HT-29 (cell line): ENCODE measurements around the gene CWC27. TPM values are rescaled to one million over a fixed set of nuclear protein-coding genes. Genes with fewer than 3 reads are reported as not detected.
"Not testable (repeated sequence)": the region's sequence is repeated elsewhere in the genome, so short reads cannot be mapped to it uniquely, and the experiment has no call there.

ENCODE experiments used
- DNase-seq: peaks from one replicate; pipeline ENCODE4 v3.0.0-alpha.2; 2015; ENCODE audit warnings: low spot score
- total RNA-seq: library from RNA; depleted of rRNA; stranded (reverse); fragments of >200 nt; shearing (Covaris generic); gene quantifications from 2 replicates; pipeline ENCODE4 v1.2.3, GENCODE V29; 2014

The CWC27 gene
- total RNA-seq, 1 experiment from 2014 or later, result 10.8 TPM

DNA sequence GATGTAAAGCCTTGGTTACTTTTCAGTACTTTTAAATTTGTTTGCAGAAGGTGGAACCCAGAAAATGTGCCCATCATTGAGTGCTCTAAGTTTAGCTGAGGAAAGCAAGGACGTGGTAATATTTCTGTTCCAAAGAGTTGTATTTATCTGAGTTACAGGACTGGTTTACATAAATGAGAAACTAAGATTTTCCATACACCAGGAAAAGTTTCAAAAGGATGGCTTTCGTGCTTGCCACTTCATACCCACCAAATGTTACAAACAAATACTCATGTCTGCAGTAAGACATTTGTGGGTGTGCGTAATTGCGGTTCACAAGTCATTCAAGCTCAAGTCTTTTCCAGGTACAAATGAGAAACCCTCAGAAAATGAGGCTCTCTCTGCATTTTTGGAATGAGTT is 68.1 kb downstream of the CWC27 start:
- no peak for DNase-seq

DNA sequence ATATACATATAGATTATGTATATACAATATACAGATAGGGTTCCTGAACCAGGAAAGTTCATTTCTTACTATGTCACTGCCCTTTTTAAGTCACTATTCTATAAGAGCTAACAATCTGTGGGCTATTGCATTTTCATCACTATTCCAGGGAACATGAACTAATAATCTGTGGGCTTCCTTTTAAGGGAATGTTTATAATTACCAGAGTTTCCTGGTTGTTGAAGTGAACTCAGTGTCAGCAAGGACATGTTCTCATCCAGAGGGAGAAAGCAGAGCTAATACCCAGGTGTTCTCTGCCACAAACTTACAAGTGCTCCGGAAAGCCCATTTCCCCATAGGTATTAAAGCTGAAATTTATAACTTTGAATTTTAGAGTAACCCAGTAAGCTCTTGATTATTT is 69.6 kb downstream of the CWC27 start:
- DNase-seq, result no peak

DNA sequence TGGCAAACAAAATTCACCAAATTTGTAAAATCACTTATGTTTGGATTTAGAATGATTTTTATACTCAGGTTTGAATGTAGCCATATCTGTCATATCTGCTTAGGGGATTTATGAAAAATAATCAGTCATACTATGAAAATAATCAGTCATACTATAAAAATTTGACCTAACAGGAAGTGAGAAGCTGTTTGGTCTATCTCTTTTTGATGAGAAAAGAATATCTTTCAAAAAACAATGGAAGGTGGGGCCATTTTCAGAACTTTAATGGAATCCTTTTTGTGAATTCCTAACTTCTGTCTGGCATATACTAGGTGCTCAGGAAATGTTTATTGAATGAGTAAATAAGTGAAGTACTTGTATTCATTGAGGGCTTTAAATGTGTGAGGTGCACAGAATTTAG is 70.1 kb downstream of the CWC27 start:
- DNase-seq, result no peak

- DNase-seq, result no peak
Observed at GRCh38 chr5:64839936-64840335, 71.2 kb downstream of the CWC27 start.

DNA sequence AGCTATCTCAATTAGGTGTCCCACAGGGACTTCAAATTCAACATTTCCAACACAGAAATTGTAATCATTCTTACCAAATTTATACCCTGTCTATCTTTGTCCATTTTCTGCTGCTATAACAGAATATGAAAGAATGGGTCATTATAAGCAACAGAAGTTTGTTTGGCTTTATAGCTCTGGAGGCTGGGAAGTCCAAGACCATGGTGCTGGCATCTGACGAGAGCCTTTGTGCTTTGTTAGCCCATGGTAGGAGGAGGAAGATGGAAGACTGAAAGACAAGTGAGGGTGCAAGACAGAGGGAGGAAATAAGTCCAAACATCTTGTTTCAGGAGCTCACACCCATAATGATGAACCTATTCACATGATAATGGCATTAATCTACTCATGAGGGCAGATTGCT is 72.2 kb downstream of the CWC27 start:
- no peak for DNase-seq

DNA sequence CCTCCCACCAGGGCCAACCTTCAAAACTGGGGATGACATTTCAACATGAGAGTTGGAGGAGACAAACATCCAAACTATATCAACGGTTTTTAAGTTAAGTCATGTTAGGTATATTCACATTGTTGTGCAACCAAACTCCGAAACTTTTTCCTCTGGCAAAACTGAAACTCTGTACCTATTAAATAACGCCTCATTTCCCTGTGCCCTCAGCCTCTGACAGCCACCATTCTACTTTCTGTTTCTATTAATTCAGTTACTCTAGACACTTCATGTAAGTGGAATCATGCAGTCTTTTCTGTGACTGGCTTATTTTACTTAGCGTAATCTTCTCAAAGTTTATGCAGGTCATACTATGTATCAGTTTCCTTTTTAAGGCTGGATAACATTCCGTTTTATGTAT is 85.0 kb downstream of the CWC27 start:
- no peak for DNase-seq

DNA sequence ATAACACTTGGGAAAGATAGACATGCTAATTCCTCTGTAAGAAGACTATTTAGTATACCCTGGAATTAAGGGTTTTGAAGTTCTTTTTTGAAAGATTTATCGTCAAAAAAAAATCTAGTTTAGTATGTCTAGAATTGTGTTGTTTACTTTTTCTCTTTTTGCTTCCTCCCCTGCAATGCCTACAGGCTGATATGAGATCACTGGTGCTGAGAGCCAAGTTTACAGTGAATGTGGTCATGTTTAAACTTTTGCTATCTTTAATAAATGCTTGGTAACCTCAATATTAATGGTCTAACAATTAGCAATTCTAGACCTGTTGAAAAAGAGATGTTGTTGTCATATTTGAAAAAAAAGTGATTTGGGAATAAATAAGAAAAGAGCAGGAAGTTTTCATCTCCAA is 86.1 kb downstream of the CWC27 start:
- DNase-seq, result no peak

GRCh38 chr5:64859881-64860280 is 91.2 kb downstream of the CWC27 start:
- no peak for DNase-seq

DNA sequence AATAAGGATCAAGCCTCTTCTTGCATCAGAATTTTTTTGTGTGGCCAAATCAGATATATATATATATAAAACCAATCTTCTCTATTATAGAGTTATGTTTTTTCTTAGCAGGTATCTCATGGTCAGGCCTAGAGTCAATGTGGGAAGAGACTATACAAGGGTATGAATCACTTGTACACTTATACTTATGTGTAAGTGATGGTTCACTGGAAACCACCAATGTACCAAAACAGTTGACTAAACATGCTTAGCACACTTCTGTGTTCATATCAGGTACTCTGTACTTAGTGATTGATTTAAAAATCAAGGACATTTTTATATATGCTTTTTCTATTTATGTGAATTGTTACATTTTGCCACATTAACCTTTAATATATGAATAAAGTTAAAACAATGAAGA is 92.6 kb downstream of the CWC27 start:
- no peak for DNase-seq

- DNase-seq, result no peak
Observed at GRCh38 chr5:64864171-64864570, 95.4 kb downstream of the CWC27 start.

DNA sequence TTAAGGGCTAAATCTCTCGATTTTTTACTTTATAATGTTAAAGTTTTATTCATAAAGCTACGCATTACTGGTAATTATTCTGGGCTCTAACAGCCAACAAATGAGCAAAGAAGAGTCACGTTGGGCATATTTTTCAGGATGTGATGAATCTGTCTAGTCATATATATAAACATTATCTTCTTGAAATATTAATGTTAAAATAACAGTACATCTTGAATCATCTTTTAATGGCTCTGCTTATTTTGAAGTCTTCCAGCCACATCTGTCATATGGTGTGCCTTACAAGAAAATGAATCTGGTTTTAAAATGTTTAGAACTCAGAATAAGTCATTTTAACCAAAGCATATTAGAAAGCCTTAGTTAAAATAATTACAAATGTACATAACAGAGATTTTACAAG is 96.9 kb downstream of the CWC27 start:
- no peak for DNase-seq

- peak; percentile 22 for DNase-seq
Observed at GRCh38 chr5:64869419-64869818, 100.7 kb downstream of the CWC27 start.

- DNase-seq, result no peak
Observed at GRCh38 chr5:64872044-64872443, 103.3 kb downstream of the CWC27 start.

GRCh38 chr5:64873441-64873840 is 104.7 kb downstream of the CWC27 start:
- DNase-seq, result no peak

DNA sequence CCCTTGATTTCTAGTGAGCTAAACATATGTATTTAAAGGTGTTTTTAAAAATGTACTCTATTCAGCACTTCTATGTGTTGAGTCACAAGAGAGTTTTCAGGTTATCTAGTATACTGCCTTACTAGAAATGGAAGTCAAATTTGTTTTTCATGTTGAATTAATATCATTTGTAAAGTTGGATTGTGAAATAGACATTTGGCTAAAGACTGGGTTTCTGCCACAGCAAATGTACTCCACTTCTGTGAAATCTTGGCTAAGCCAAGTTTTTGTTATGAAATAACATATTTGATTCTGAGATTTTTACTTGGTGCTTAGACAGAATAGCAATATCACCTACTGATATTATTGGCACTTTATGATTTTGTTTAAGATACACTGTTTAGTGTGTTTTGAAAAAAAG is 106.0 kb downstream of the CWC27 start:
- DNase-seq, result no peak

- DNase-seq, result no peak
Observed at GRCh38 chr5:64876203-64876602, 107.5 kb downstream of the CWC27 start.

DNA sequence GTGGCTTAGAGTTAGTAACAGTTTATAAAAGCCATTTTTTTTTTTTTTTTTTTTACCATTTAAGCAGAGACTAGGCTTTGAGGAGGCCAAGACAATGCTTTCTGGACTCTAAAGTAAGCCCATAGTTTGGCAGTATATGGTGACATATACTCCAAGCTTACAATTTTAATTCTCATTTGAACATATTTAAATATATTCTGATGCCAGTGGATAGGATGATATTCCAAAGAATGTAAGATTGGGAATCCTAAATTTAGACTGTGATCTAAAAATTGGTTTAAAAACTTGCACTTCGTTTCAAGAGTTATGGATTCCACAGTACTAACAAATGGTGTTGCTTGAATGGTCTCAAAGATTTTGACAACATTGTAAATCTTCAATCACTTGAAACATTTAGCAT is 112.1 kb downstream of the CWC27 start:
- DNase-seq, result no peak

DNA sequence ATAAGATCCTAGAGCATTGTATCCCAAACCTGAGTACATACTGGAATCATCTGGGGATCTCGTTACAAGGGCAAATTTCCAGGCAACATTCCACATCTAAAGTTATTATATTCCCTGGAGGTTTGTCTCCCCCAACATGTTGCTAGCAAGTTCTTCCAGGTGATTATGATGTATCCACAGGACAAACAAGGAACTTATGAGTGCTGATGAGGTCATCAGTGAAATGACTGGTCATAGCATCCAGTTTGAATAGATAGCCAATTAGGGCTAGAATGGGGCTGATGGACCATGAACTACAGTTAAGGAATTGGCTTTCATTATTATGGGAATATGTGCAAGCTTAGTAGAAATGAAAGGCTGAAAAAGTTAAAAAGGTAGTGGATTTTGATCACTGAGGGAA is 115.2 kb downstream of the CWC27 start:
- DNase-seq, result no peak

DNA sequence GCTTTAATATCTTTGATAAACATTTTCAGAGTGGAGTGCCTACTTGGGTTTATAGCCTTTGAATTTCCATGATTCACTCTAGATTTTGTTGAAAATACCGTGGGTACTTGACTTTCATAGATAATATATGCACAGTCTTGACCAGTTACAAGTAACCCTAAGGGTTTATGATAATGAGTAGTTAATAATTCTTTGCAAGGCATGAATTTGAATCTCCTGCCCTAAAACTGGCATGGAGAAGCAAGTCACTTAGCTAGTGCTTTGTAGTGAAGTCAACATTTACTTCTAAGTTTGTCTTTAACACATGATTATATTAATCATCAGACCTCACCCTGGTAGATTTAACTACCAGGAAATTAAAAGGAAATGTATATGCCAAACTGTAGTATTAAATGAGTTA is 115.8 kb downstream of the CWC27 start:
- DNase-seq, result no peak

GRCh38 chr5:64887910-64888309 is 119.2 kb downstream of the CWC27 start:
- DNase-seq, result no peak

GRCh38 chr5:64895748-64896147 is 127.0 kb downstream of the CWC27 start:
- DNase-seq, result no peak

DNA sequence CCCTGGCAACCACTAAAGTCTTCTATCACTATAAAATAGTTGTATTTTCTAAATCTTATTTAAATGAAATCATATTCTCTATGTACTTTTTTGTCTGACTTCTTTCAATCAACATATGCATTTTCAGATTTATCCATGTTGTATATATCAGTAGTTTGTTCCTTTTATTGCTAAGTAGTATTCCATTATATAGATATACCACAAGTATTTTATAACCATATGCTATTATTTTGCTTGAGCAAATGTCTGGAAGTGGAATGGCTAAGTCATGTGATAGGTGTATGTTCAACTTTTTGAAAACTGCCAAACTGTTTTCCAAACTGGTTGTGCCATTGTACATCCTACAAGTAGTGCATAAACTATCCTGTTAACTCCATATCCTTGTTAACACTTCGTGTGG is 131.1 kb downstream of the CWC27 start:
- DNase-seq, result no peak

- DNase-seq, result peak; percentile 53
Observed at GRCh38 chr5:64900618-64901017, 131.9 kb downstream of the CWC27 start.

GRCh38 chr5:64907399-64907798 is 138.7 kb downstream of the CWC27 start:
- not testable (repeated sequence) for DNase-seq

DNA sequence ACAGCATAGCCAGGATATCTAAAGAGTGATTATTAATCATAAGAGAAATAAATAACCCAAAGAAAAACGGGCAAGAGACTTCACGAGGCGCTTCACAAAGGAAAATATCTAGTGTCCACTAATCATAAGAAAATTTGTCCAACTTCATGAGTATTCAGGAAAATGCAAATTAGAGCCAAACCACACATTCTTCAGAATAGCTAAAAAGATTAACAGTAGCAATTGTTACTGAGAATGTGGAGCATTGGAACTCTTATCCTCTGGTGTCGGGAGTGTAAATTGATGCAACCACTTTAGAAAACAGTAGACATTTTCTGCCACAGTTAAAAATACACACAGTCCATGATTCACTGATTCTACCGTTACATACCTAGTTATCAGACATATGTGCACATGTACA is 145.7 kb downstream of the CWC27 start:
- DNase-seq, result no peak
